Measurements from ENCODE around the gene TSPEAR. TPM values are rescaled to one million over a fixed set of nuclear protein-coding genes. Genes with fewer than 3 reads are reported as not detected.
"Not testable (repeated sequence)": the region's sequence is repeated elsewhere in the genome, so short reads cannot be mapped to it uniquely, and the experiment has no call there.

TSPEAR gene
- total RNA-seq, 2 experiments from 2014 or later = not detected

- no peak overlapping the region for H3K4me3 Mint-ChIP-seq
- peaks cover 22% of the 10 kb centered on the region for H3K9me3 Mint-ChIP-seq
- TF ChIP-seq CTCF (IDR thresholded peaks at IDR 0.05) = no peak
- H3K27me3 ChIP-seq (ENCODE audit: control insufficient read depth in 1 of 2, insufficient read depth in 2 of 2, low read length in 2 of 2) = no peaks in the 10 kb centered on the region
- H3K27me3 Mint-ChIP-seq = no peaks in the 10 kb centered on the region
- ChIA-PET CTCF (no interaction called here), POLR2A (interaction anchor here (1.1 to 2.2 kb wide), 2 partner anchors 10 to 28 kb away, joined by 3 to 8 read pairs; no protein-coding TSS in a partner anchor)
- H3K36me3 ChIP-seq (ENCODE audit: insufficient read depth, low read length) = no peaks in the 10 kb centered on the region
- H3K4me3 ChIP-seq (ENCODE audit: low read length) = no peak overlapping the region
- peaks cover 31% of the 10 kb centered on the region for H3K36me3 Mint-ChIP-seq (ENCODE audit: low read depth)
- intact Hi-C loops (cut with DNase I, micrococcal nuclease) = no loop called here
- H3K4me1 Mint-ChIP-seq (ENCODE audit: low read depth) = peaks cover 25% of the 10 kb centered on the region
- no peak overlapping the region for H3K27ac Mint-ChIP-seq
- H3K9me3 ChIP-seq (ENCODE audit: control insufficient read depth in 1 of 2, insufficient read depth in 1 of 2, low read length in 2 of 2) = peaks cover 42 to 45% of the 10 kb centered on the region in 2 experiments
- DNase-seq (no peak), ATAC-seq (ENCODE audit: poor library complexity) (no peak)
- no peak overlapping the region for H3K27ac ChIP-seq (ENCODE audit: low read depth in 1 of 2, low read length in 2 of 2)
- peaks cover 47% of the 10 kb centered on the region for H3K4me1 ChIP-seq (ENCODE audit: insufficient read depth, low read length)
Observed at GRCh38 chr21:44628707-44629391, 82.5 kb downstream of the TSPEAR start.

GRCh38 chr21:44627831-44628233 is 83.5 kb downstream of the TSPEAR start:
- CTCF ChIA-PET; DNase-seq; intact Hi-C loops (cut with DNase I, micrococcal nuclease); H3K4me3 ChIP-seq (ENCODE audit: low read length); H3K27me3 ChIP-seq (ENCODE audit: control insufficient read depth in 1 of 2, insufficient read depth in 2 of 2, low read length in 2 of 2); H3K36me3 ChIP-seq (ENCODE audit: insufficient read depth, low read length); ATAC-seq (ENCODE audit: poor library complexity); H3K27ac Mint-ChIP-seq; H3K27ac ChIP-seq (ENCODE audit: low read depth in 1 of 2, low read length in 2 of 2); H3K4me3 Mint-ChIP-seq; H3K27me3 Mint-ChIP-seq: not testable (repeated sequence)
- peaks cover 25% of the 10 kb centered on the region for H3K4me1 Mint-ChIP-seq (ENCODE audit: low read depth)
- H3K36me3 Mint-ChIP-seq (ENCODE audit: low read depth) = peaks cover 34% of the 10 kb centered on the region
- POLR2A ChIA-PET = interaction anchor here (2.2 kb wide), 1 partner anchor 9 kb away, joined by 8 read pairs; no protein-coding TSS in a partner anchor
- Histone ChIP-seq H3K4me1 (ENCODE audit: insufficient read depth, low read length) (peaks cover 47% of the 10 kb centered on the region), H3K9me3 (ENCODE audit: control insufficient read depth in 1 of 2, insufficient read depth in 1 of 2, low read length in 2 of 2) (peaks cover 43 to 44% of the 10 kb centered on the region in 2 experiments)
- H3K9me3 Mint-ChIP-seq = peaks cover 21% of the 10 kb centered on the region

- intact Hi-C loops (cut with DNase I, micrococcal nuclease); ATAC-seq (ENCODE audit: poor library complexity); H3K27ac Mint-ChIP-seq; DNase-seq; H3K27ac ChIP-seq (ENCODE audit: low read depth in 1 of 2, low read length in 2 of 2); H3K36me3 ChIP-seq (ENCODE audit: insufficient read depth, low read length); H3K27me3 Mint-ChIP-seq; H3K4me3 ChIP-seq (ENCODE audit: low read length); H3K4me3 Mint-ChIP-seq; CTCF ChIA-PET; H3K27me3 ChIP-seq (ENCODE audit: control insufficient read depth in 1 of 2, insufficient read depth in 2 of 2, low read length in 2 of 2): not testable (repeated sequence)
- peaks cover 47% of the 10 kb centered on the region for H3K4me1 ChIP-seq (ENCODE audit: insufficient read depth, low read length)
- H3K4me1 Mint-ChIP-seq (ENCODE audit: low read depth) = peaks cover 25% of the 10 kb centered on the region
- H3K9me3 ChIP-seq (ENCODE audit: control insufficient read depth in 1 of 2, insufficient read depth in 1 of 2, low read length in 2 of 2) = peaks cover 39 to 41% of the 10 kb centered on the region in 2 experiments
- POLR2A ChIA-PET = interaction anchor here (2.2 kb wide), 1 partner anchor 8 kb away, joined by 8 read pairs; no protein-coding TSS in a partner anchor
- peaks cover 20% of the 10 kb centered on the region for H3K9me3 Mint-ChIP-seq
- peaks cover 40% of the 10 kb centered on the region for H3K36me3 Mint-ChIP-seq (ENCODE audit: low read depth)
Observed at GRCh38 chr21:44627181-44627822, 84.1 kb downstream of the TSPEAR start.

DNA sequence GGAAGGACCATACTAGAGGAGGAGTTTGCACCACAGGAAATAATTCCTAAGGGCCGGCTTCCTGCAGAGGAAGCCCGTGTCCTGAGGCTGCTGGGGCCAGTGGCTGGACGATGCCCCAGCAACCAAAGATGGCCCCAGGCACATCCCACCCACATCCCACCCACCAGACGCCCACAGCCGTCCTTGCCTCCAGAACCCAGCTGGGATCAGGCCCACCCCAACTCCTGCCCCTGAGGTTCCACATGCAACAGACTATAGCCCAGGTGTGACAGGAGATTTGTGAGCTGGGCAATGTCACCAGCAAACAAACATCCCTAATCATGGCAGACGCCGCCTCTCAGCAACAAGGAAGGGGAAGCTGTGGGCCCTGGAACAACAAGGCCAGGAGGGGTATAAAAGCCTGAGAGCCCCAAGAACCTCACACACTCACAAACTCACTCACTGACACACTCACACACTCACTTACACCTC is 84.7 kb downstream of the TSPEAR start, which contains the start of gene KRTAP10-9:
Gene KRTAP10-9, plus strand, starts transcription at position 421 of the 471 bp plus-strand sequence. CDS start 79 bp downstream, outside the sequence.
- H3K4me1 Mint-ChIP-seq (ENCODE audit: low read depth) = peaks cover 25% of the 10 kb centered on the region

More for the DNA sequence above, 84.7 kb downstream of the TSPEAR start, which contains the start of gene KRTAP10-9:
- H3K27me3 ChIP-seq (ENCODE audit: control insufficient read depth in 1 of 2, insufficient read depth in 2 of 2, low read length in 2 of 2) = no peaks in the 10 kb centered on the region
- H3K36me3 Mint-ChIP-seq (ENCODE audit: low read depth) = peaks cover 44% of the 10 kb centered on the region
- H3K27ac Mint-ChIP-seq = no peak within 1 kb of the TSS
- no peaks in the 10 kb centered on the region for H3K27me3 Mint-ChIP-seq
- H3K9me3 Mint-ChIP-seq = peaks cover 21% of the 10 kb centered on the region
- intact Hi-C loops (cut with DNase I, micrococcal nuclease) = no loop called here
- DNase-seq = no peak
- no peak for TF ChIP-seq CTCF (IDR thresholded peaks at IDR 0.05)
- no peak within 1 kb of the TSS for H3K27ac ChIP-seq (ENCODE audit: low read depth in 1 of 2, low read length in 2 of 2)
- peaks cover 47% of the 10 kb centered on the region for H3K4me1 ChIP-seq (ENCODE audit: insufficient read depth, low read length)
- H3K4me3 Mint-ChIP-seq = no peak within 1 kb of the TSS
- ChIA-PET POLR2A (no interaction called here), CTCF (no interaction called here)
- no peak within 1 kb of the TSS for H3K4me3 ChIP-seq (ENCODE audit: low read length)
- peaks cover 33 to 39% of the 10 kb centered on the region in 2 experiments for H3K9me3 ChIP-seq (ENCODE audit: control insufficient read depth in 1 of 2, insufficient read depth in 1 of 2, low read length in 2 of 2)
- no peaks in the 10 kb centered on the region for H3K36me3 ChIP-seq (ENCODE audit: insufficient read depth, low read length)
- ATAC-seq (ENCODE audit: poor library complexity) = no peak
